ENCODE results near the gene FBXL3.
"Not testable (repeated sequence)": the region's sequence is repeated elsewhere in the genome, so short reads cannot be mapped to it uniquely, and the experiment has no call there.

Gene FBXL3

DNA sequence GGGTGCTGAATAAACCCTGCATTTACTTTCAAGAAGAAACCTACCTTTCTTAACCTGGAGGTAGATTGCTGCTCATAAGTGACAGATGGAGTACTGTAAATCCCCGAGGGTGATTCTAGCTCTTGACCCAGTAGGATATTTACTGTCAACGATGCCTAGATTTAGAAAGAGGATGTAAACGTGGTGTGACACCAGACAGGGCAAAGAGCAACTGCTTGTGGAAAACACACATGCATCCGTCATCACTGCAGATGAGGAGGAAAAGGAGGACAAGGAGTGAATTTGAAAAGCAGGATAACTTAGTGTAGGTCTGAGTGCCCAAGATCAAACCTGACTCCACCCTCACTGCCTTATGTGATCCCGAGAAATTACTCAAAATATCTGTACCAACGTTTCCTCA lies 44.9 kb downstream of the FBXL3 start:
- DNase-seq (ENCODE audit: low spot score), result no peak

DNA sequence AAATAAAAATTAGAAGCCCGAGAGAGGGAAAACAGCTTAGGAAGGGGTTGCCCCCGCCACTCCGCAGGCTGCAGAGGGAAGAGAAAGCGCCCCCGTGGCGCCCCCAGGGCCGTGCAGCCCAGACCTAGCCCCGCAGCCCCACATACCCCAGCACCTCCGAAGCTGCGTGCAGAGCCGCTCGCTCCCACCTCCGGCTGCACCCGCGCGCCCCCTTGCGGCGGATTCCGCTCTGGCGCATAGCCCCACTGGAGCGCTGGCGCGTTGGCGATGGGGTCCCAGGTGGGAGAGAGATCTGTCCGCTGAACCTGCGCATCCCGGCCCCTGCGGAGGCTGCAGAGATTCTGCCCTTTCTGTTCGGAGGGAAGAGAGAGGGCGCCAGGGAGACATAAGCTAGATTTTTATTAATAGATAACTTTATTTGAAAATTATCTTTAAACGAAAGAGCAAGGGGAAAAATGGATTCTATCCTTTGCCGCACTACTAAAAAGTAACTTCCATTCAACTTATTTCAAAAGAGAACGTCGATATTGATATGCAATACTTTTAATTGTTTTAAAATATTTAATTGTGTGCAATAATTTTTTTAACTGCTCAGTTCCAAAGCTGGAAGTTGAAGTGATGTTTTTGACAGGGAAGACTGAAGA lies 46.8 kb downstream of the FBXL3 start:
- DNase-seq (ENCODE audit: low spot score), result peak; percentile 71

DNA sequence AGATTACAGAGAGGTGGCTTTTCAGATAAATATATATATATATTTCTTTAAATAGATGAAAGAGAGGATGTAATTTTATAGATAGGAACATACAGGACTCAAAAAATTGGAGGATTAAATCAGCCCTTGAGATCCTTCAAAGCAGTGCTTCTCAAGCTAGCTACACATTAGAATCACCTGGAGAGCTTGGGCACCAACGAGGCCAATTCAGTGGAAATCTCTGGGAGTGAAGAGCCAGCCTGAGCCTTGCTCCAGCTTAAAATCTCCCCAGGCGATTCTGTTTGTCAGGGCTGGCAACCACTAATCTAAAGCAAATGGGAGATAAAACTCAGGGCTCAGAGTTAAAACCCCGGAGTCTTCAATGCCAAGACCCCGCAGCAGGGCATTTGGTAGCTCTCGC lies 50.0 kb downstream of the FBXL3 start:
- DNase-seq (ENCODE audit: low spot score), result peak; percentile 56

DNA sequence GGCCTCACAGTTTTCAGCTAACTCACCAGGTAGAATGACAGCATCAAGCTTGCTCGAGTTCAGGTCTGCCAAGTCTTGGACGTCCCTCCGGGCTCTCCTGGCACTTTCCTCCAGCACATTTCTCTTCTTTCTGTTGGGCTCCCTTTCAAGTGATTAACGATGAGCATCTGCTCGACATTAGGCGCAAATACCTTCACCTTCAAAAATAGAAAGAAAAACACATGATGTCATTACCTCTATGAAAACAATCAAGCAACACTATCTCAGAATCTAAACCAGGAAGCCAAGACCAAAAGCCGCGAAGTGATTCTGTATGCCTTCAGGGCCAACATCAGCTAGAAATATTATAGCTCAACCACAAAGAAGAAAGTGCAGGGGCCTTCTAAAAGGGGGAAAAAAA lies 50.5 kb downstream of the FBXL3 start:
- DNase-seq (ENCODE audit: low spot score), result peak; percentile 99

DNA sequence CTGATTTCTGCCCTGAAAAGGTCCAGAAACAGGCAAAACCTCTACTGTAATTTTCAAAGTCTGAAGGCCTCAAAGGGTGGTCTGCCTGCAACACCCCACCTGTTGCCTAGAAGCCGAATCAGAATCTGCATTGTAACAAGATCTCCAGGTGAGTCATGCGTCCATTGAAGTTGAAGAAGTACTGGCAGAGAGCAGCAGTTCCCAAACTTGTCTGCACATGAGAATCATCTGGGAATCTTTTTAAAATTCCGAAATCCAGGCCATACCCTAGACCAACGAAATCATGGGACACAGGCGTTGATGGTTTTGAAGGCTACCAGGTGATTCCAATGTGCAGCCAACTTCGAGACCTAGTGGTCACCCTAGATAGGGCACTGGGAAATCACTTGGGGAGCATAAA lies 51.1 kb downstream of the FBXL3 start:
- DNase-seq (ENCODE audit: low spot score), result no peak

DNA sequence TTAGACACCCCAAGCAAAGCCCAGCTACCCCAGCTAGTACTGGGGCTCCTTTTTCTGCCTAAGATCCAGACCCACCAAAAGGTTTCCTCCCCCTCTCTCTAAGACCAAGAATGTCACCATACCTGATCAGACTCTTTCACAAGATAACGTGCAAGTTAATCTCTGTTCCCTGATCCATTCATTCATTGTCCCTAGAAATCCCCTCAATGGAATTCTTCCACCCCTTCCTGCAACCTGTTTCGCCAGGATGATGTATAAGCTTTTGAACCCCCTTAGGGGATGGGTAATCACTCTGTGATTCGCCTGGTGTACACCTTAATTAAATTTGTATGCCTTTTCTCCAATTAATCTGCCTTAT lies 52.4 kb downstream of the FBXL3 start:
- DNase-seq (ENCODE audit: low spot score), result no peak

DNA sequence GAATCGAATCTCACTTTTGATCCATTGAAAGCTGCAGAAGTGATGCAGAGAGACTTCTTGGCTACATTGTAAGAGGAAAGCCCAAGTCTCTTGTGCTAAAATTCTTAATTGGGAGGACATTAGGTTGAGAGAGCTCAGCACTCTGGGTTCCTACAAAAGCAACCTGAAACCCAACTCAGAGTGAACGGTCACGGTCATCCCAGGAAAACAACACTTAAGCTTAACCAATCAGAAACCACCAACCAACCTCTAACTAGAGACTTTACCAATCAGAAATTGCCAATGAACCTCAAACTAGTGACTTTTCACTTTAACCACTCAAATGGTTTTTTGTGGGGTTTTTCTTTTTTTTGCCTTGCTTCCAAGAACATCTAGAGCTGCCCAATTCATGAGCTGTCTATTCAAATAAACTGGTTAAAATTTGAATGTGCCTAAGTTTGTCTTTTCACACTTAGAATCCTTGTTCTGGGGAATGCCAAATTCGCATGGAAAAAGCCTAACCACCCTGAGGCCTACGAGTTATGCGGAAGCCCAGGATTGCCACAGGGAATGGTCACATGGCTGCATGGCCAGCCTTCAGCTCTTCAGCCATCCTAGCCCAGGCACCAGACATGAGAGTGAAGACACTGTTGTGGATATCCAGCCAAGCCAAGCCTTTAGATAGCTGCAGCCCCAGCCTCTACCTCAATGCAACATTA lies 52.9 kb downstream of the FBXL3 start:
- DNase-seq (ENCODE audit: low spot score), result no peak

DNA sequence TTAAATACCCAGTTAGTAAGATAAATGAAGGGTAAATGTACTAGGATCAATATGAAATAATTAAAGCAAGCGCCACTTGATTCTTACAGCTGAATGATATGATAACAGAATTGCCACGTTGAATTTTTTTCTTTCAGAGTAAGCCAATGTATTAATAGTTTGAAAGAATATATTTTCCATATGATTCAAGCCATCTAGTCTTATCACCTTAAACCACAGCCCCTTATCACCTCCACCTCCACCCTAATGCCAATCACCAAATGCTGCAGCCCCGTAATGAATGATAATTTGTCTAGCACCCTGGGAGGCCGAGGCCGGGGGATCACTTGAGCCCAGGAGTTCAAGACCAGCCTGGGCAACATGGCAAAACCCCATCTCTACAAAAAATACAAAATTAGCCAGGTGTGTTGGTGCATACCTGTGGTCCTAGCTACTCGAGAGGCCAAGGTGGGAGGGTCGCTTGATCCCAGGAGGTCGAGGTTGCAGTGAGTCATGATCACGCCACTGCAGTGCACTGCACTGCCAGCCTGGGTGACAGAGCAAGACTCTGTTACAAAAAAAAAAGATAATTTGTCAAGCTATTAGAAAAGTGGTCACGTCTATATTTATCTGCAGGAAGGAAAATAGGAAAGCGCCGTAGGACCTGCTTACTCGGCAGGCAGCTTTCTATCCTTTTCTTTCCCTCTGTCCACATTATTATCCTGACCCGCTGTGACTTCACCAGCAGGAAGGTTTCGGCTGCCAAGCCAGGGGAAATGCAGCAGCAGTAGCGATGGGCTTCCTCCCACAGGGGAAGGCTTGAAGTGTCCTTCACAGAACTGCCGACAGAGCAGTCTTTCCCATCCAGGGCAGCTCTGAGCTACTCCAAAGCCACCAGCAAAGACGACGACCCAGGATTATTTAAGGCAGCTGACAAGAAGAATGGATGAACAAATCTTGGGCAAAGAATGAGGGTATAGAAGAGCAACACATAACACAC lies 54.8 kb downstream of the FBXL3 start:
- peak; percentile 88 for DNase-seq (ENCODE audit: low spot score)

DNA sequence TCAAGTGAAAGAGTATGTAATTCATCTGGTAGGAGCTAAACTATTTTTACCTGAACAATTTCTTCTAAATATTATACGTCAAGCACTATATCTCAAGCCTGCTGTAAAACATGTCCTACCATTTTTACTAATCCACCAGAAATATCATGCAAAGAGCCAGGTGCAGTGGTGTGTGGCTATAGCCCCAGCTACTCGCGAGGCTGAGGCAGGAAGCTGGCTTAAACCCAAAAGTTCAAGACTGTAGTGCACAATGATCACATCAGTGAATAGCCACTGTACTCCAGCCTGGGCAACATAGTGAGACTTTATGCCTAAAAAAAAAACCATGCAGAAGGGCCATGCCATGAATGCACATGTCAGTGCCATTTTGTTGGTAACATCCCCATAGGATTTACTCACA lies 55.7 kb downstream of the FBXL3 start:
- no peak for DNase-seq (ENCODE audit: low spot score)

DNA sequence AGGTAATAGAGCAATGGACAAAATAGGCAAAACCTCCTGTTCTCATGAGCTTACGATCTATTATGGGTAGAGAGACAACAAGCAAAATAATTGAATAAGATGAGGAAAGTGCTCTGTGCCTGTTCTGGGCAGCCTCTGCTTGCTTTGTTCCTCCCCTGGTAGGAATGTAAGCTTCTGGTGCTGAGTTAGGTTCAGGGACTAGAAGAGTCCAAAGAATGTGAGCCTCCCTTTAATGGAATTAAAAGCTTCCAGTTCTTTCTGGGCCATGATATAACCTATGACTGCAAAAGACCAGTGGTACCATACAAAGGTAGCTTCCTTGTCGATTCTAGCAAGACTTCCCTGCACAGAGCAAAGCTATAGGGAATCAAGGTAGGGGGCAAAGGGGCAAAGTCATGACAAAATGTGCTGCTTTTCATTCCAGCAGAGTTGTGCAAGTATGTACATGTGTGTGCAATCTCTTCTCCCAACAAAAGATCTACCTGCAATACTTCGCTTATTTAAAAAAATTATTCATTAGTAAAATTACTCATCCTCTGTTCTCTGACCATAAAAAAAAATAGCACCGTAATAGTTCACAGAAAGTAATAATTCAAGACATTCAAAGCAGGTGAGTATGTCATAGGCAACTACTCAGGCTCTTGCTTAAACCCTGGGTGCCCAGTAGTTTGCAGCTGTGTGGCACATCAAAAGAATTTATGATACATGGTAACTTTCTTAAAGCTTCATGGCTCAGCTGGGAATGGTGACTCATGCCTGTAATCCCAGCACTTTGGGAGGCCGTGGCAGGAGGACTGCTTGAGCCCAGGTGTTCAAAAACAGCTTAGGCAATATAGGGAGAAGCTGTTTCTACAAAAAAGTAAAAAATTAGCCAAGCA lies 57.2 kb downstream of the FBXL3 start:
- DNase-seq (ENCODE audit: low spot score), result no peak

DNA sequence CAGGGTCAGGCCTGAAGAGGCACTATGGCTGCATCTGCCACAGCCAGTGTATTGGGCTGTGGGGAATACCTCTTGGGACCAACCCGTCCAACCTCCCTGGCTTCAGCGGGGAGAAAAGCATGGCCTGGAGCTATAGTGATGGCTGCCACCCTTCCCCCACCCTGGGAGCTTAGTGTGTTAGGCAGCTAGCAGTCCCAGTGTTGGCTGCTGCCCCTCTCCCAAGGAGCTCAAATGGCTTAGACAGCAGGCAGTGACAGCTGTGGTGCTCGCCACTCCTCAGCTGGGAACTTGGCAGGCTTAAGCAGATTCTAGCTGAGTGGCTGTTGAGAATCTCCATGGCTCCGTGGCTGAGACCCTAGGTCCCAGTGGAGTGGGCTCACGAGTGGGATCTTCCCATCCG lies 58.9 kb downstream of the FBXL3 start:
- no peak for DNase-seq (ENCODE audit: low spot score)

DNA sequence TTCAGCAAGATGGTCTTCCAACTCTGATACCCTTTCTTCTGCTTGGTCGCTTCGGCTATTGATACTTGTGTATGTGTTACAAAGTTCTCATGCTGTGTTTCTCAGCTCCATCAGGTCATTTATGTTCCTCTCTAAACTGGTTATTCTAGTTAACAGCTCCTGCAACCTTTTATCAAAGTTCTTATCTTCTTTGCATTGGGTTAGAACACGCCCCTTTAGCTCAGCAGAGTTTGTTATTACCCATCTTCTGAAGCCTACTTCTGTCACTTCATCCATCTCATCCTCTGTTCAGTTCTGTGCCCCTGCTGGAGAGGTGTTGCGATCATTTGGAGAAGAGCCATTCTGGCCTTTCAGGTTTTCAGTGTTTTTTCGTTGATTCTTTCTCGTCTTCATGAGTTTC lies 59.9 kb downstream of the FBXL3 start:
- no peak for DNase-seq (ENCODE audit: low spot score)

DNA sequence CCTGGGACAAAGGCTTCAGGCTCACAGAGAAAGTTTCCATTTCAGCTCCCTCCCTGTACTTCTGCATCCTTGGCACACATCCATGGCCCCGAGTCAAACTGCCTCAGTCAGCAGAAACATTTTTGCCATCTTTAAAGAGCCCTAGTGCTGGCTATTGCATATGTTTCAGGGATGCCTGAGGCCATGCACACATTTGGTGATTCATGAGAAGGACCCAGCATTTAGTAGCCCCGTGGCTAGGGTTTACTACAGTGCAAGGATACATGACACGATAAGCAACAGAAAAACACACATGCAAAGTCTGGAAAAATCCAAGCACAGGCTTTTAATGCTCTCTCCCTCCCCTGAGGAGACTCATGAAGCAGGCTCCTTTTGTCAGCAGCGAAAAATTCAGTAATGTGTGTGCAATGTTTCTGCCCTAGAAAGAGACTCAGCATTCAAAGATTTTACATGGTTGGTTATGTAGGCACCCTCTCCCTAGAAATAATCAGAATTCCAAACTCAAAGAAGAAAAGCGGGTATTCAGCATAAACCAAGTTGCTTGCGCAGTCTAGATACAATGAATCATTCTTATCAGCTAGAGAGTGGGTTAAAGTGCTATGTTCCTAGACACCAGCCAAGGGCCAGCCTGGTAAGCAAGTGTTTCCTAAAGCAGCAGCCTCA lies 61.1 kb downstream of the FBXL3 start:
- peak; percentile 73 for DNase-seq (ENCODE audit: low spot score)

DNA sequence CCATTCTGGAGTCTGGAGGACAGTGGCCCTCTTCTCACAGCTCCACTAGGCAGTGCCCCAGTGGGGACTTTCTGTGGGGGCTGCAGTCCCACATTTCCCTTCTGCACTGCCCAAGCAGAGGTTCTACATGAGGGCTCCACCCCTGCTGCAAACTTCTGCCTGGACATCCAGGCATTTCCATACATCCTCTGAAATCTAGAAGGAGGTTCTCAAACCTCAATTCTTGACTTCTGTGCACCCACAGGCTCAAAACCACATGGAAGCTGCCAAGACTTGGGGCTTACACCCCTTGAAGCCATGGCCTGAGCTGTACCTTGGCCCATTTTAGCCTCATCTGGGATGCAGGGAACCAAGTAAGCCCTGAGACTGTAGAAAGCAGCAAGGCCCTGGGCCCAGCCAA lies 67.2 kb downstream of the FBXL3 start:
- DNase-seq (ENCODE audit: low spot score), result not testable (repeated sequence)

DNA sequence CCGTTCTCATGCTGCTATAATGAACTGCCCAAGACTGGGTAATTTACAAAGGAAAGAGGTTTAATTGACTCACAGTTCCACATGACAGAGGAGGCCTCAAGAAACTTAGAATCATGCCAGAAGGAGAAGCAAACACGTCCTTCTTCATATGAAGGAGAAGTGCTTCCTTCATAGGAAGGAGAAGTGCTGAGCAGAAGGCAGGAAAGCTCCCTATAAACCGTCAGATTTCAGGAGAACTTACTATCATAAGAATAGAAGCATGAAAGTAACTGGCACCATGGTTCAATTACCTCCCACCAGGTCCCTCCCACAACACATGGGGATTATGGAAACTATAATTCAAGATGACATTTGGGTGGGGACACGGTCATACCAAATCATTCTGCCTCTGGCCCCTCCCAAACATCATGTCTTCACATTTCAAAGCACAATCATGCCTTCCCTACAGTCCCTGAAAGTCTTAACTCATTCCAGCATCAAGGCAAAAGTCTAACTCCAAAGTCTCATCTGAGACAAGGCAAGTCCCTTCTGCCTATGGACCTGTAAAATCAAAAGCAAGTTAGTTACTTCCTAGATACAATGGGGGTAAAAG lies 68.0 kb downstream of the FBXL3 start:
- no peak for DNase-seq (ENCODE audit: low spot score)

DNA sequence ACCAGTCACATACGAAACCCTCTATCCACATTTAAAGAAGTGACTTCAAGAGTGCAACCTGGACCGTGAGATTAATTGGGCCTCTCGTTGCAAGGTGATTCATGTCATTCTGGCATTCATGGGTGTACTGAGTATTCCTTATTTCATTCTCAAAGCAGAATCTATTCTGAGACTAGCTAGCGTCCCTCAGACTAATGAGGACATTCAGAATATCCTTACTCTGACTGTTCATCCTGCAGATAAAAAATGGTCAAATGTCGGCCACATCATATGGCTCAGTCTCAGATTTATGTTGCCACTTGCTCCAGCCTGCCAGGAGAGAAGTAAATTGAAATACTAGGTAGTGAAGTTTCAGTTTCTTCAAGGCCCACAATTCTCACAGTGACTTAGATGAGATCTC lies 71.3 kb downstream of the FBXL3 start:
- DNase-seq (ENCODE audit: low spot score), result no peak

Data from cerebellar cortex (tissue), 1 donor.